NCI-H1048 (cell line): ENCODE measurements around the gene RGS6.

Source experiments
- DNase-seq: peaks from one replicate; lab custom pipeline; 2025; lab: John Stamatoyannopoulos, UW

The RGS6 gene

GRCh38 chr14:72583316-72584272 is 651.4 kb downstream of the RGS6 start:
- DNase-seq: no peak

DNA sequence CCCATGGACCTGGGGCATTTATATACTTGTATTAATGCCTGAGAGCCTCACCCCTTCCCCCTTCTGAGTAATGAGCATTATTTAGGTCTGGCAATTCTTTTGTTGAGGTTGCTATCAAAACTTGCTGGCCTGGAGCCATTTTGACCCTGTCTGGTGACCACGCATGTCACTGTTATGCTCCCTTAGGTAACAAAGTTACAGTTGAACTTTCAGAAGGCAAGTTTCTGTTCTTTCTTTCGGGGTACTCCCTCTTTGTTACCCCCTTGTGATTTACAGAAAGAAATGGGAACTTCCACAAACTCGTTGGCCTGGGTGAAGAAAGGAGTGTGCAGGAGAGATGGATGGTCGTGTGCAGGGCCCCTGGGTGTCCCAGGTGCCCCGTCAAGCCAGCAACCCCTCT is 656.3 kb downstream of the RGS6 start:
- DNase-seq: no peak

DNA sequence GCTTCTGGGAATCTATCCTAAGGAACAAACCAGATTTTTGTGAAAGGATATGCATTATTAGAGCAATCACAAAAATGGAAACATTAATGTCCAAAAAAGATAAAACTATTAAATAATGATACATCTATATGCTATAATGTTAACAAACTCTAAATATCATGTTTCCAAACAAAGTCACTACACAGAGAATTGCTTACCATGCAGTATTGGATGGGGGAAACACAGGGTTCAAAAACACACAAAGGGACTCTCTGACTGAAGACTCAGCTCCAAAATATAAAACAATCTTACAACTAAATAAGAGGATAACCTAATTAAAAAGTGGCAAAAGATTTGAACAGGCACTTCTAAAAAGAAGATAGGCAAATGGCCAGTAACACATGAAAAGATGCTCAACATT is 657.4 kb downstream of the RGS6 start:
- no peak for DNase-seq

- no peak for DNase-seq
Measured at GRCh38 chr14:72590577-72590976, 658.3 kb downstream of the RGS6 start.

GRCh38 chr14:72591391-72591790 is 659.2 kb downstream of the RGS6 start:
- DNase-seq: no peak

- DNase-seq: no peak
Measured at GRCh38 chr14:72594099-72594901, 662.1 kb downstream of the RGS6 start.

- DNase-seq: no peak
Measured at GRCh38 chr14:72595152-72595862, 663.1 kb downstream of the RGS6 start.

DNA sequence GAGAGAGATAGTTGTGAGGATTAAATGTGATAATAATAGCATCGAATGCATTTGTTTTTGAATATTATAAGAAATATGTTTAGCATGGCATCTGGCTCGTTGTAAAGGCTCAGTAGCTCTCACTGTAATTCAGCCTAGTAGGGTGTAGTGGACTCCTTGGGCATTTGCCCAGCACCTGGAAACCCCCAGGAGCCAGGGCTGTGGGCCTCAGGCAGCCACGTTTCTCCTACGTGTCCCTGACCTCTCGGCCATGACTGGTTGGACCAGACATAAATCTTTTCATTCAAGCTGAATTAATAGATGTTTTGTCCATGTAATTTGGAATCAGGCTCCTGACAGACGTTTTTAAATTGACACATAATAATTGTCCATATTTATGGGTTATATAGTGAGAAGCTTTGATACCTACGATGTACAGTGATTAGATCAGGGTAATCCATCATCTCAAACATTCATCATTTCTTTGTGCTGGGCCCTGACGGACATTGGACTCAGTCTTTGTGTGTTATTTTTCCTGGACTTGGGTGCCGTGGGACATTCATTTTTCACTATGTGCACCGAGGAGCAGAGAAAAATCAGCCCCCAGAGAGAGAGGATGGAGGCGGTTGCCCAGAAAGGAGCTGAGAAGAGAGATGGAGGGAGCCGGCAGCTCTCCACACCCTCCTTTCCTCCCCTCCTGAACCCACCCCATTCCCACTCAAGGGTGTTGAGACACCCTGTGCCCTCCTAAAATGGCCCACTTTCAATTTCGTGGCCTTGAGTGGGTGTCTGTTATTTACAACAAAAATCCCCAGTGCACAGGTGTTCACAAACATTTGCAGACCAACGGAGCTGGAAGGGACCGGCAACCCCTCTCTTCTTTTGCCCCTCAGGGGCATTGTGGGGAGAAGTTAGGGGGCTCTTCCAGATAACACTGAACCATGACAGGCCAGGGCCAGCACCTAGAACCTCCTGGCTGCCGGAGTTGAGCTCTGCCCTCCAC is 665.3 kb downstream of the RGS6 start:
- no peak for DNase-seq

DNA sequence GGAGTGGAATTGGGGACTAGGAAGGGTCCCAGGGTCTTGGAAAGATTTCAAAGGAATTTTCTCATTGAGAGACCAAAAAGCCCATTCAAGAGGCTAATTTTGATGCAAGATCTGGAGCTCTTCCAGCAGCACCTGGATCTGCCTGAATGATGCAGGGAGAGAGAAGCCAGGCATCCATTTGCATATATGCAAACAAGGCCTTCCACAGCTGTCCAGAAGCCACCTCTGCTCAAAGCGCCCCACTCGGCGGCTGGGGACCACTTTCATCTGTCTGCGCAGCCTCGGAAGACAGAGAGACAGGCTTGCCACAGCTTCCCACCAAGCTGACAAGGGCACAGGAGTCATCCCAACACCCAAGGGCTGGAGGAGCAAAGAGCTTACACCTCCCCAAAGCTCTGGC is 666.1 kb downstream of the RGS6 start:
- no peak for DNase-seq

- no peak for DNase-seq
Measured at GRCh38 chr14:72599579-72600470, 667.6 kb downstream of the RGS6 start.

GRCh38 chr14:72600551-72601330 is 668.5 kb downstream of the RGS6 start:
- no peak for DNase-seq

- no peak for DNase-seq
Measured at GRCh38 chr14:72603639-72604038, 671.4 kb downstream of the RGS6 start.

- no peak for DNase-seq
Measured at GRCh38 chr14:72604133-72604532, 671.9 kb downstream of the RGS6 start.

DNA sequence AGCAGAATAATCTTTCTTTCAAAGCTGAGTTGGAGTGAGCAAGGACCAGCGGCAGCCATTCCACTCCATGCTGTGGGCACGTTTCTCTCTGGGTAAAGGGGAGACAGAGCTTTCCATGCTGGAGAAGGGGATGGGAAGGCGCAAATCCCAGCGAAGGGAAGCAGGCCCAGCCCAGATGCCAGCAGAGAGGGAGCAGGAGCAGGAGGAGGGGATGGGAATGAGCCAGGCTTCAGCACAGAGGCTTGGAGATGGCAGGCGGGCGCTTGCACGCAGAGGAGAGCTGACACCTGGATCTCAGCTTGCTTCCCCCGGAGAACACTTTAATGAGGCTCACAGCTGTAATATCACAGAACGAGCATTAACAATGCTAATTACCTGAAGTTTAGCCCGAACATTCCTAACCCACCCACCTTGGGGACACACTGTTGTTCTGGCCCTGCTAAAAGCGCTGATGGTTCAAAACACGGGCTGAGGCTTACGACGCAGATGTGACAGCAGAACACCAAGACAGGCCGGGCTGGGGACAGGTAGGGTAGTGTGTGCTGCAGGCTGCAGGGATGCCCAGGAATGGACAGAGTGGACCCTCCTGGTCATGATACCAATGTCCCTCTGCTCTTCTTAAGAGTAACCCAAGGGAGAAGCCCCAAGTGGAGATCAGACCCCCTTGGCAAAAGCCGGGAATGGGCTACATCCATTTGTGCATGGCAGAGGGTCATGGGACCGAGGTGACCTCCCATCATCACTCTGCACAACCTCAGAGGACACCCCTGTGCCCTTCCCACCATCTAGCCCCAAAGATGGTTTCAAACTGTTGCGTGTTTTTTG is 673.1 kb downstream of the RGS6 start:
- DNase-seq: no peak

DNA sequence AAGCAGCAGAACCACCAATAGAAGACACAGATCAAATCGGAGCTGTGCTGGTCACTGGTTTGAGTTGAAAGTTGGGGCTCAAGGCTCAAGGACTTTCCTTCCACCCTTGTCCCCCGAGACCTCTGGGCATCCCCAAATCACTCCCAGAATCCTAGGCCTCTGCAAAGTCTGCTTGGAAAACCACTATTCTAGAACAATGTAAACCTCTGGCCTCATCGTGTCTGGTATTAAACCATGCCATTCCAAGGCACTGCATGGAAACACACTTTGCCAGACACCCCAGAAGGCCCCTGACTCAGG is 673.6 kb downstream of the RGS6 start:
- no peak for DNase-seq

- DNase-seq: no peak
Measured at GRCh38 chr14:72606879-72607278, 674.6 kb downstream of the RGS6 start.

- no peak for DNase-seq
Measured at GRCh38 chr14:72607386-72608130, 675.3 kb downstream of the RGS6 start.
